DOHH2 (cell line): Measurements from ENCODE around the gene TTC7B.

Source experiments
- H3F3A ChIP-seq: fragments of 200-600 bp; sonication (generic), shearing (Covaris generic); 2 replicates; pipeline ENCODE4 v1.6.0; 2016; ENCODE audit warnings: antibody characterized with exemption, mild to moderate bottlenecking; ENCODE audit not compliant: control insufficient read depth, insufficient read depth
- H3K27ac ChIP-seq: fragments of 200-600 bp; sonication (generic); 2 replicates; pipeline ENCODE4 v1.5.1; 2014; ENCODE audit warnings: low read depth, mild to moderate bottlenecking, low read length, moderate library complexity
- H3K27me3 ChIP-seq: fragments of 200-600 bp; sonication (generic); 2 replicates; pipeline ENCODE4 v1.6.1; 2014; ENCODE audit warnings: mild to moderate bottlenecking, low read length, mixed read lengths; ENCODE audit not compliant: control insufficient read depth
- H3K36me3 ChIP-seq: fragments of 200-600 bp; sonication (generic); 2 replicates; pipeline ENCODE4 v1.6.1; 2014; ENCODE audit warnings: mild to moderate bottlenecking, low read length, moderate library complexity, mixed read lengths; ENCODE audit not compliant: control insufficient read depth
- H3K4me1 ChIP-seq: fragments of 200-600 bp; sonication (generic); 2 replicates; pipeline ENCODE4 v1.6.1; 2014; ENCODE audit warnings: mild to moderate bottlenecking, low read length, mixed read lengths; ENCODE audit not compliant: control insufficient read depth
- H3K4me2 ChIP-seq: fragments of 200-600 bp; sonication (generic); 2 replicates; pipeline ENCODE4 v1.6.0; 2014; ENCODE audit warnings: mild to moderate bottlenecking, low read length, moderate library complexity
- H3K4me3 ChIP-seq: fragments of 200-600 bp; sonication (generic); 2 replicates; pipeline ENCODE4 v1.5.1; 2014; ENCODE audit warnings: mild to moderate bottlenecking, low read length, mixed read lengths
- H3K79me2 ChIP-seq: fragments of 200-600 bp; sonication (generic); 2 replicates; pipeline ENCODE4 v1.6.1; 2014; ENCODE audit warnings: mild to moderate bottlenecking, low read length, mixed read lengths; ENCODE audit not compliant: control insufficient read depth
- H3K9me2 ChIP-seq: fragments of 200-600 bp; sonication (generic); replicated peaks from 2 replicates; pipeline ENCODE4 v1.6.1; 2014; ENCODE audit warnings: mild to moderate bottlenecking, low read length, mixed read lengths; ENCODE audit not compliant: control insufficient read depth
- H3K9me3 ChIP-seq: fragments of 200-600 bp; sonication (generic); 2 replicates; pipeline ENCODE4 v1.6.1; 2014; ENCODE audit warnings: antibody characterized with exemption, low read length, mixed read lengths; ENCODE audit not compliant: control insufficient read depth, insufficient read depth
- H4K20me1 ChIP-seq: fragments of 200-600 bp; sonication (generic); 2 replicates; pipeline ENCODE4 v1.6.0; 2014; ENCODE audit warnings: low read depth, mild to moderate bottlenecking, antibody characterized with exemption, low read length, moderate library complexity; ENCODE audit not compliant: control insufficient read depth, insufficient read depth
- EZH2phosphoT487 ChIP-seq: fragments of 200-600 bp; sonication (generic); IDR thresholded peaks from 2 replicates; pipeline ENCODE4 v1.6.1; 2017; ENCODE audit warnings: borderline replicate concordance, mild to moderate bottlenecking, antibody characterized with exemption, low read length, moderate library complexity, mixed read lengths
- TF ChIP-seq, protein P1 (sequence below): fragments of 200-600 bp; sonication (generic); IDR thresholded peaks from one replicate; pipeline ENCODE4 v1.5.1; 2014; ENCODE audit warnings: antibody characterized with exemption, mild to moderate bottlenecking, low read depth, low read length; ENCODE audit not compliant: poor library complexity, severe bottlenecking

TTC7B gene

DNA sequence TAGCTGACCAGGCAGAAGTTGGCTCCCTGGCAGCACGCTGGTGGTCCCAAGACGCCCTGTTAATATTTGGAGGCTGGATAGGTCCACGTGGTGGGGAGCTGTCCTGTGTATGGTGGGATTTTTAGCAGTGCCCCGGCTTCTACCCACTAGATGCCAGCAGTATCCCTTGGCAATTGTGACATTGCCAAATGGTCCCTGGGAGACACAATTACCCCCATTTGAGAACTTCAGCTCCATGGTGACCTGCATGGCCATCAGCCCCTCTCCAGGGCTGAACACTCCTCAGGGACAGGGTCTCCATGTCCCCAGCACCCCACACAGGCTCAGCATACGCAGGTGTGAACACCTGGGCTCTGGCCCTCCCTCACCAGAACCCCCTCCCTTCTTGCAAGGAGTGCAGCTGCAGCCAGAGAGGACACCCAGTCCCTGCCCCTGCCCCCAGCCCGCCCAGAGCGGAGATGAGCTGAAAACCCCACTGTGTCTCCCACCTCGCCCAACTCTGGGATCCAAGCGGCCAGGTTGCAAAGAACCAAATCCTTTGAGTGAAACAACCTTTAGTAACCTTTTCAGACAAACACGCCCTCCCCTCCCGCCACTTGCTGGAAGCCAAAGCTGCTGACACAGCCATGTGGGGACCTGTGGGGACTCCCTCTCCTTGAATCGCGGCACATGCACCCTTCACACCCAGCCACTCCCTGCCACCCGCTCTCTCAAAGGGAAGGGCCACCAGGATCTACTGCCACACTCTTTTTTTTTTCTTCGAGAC, 299.0 kb downstream of the TTC7B start:
- no peaks in the 10 kb centered on the region for H3K9me3 ChIP-seq
- no peaks in the 10 kb centered on the region for H3K36me3 ChIP-seq
- no peaks in the 10 kb centered on the region for H3K9me2 ChIP-seq
- H4K20me1 ChIP-seq: no peaks in the 10 kb centered on the region
- H3K4me1 ChIP-seq: no peaks in the 10 kb centered on the region
- TF ChIP-seq, protein P1, sequence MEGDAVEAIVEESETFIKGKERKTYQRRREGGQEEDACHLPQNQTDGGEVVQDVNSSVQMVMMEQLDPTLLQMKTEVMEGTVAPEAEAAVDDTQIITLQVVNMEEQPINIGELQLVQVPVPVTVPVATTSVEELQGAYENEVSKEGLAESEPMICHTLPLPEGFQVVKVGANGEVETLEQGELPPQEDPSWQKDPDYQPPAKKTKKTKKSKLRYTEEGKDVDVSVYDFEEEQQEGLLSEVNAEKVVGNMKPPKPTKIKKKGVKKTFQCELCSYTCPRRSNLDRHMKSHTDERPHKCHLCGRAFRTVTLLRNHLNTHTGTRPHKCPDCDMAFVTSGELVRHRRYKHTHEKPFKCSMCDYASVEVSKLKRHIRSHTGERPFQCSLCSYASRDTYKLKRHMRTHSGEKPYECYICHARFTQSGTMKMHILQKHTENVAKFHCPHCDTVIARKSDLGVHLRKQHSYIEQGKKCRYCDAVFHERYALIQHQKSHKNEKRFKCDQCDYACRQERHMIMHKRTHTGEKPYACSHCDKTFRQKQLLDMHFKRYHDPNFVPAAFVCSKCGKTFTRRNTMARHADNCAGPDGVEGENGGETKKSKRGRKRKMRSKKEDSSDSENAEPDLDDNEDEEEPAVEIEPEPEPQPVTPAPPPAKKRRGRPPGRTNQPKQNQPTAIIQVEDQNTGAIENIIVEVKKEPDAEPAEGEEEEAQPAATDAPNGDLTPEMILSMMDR: no peak
- no peak for TF ChIP-seq EZH2phosphoT487
- no peaks in the 10 kb centered on the region for H3K79me2 ChIP-seq
- no peak overlapping the region for H3K4me2 ChIP-seq
- no peak overlapping the region for H3K4me3 ChIP-seq
- H3F3A ChIP-seq: no peaks in the 10 kb centered on the region
- no peaks in the 10 kb centered on the region for H3K27me3 ChIP-seq
- H3K27ac ChIP-seq: no peak overlapping the region

GRCh38 chr14:90514566-90514965, 301.7 kb downstream of the TTC7B start:
- no peak overlapping the region for H3K4me2 ChIP-seq
- H3K9me3 ChIP-seq: no peaks in the 10 kb centered on the region
- no peaks in the 10 kb centered on the region for H3K4me1 ChIP-seq
- H3K4me3 ChIP-seq: no peak overlapping the region
- no peak overlapping the region for H3K27ac ChIP-seq
- TF ChIP-seq, protein P1: no peak
- TF ChIP-seq EZH2phosphoT487: no peak
- H4K20me1 ChIP-seq: no peaks in the 10 kb centered on the region
- H3K9me2 ChIP-seq: no peaks in the 10 kb centered on the region
- no peaks in the 10 kb centered on the region for H3F3A ChIP-seq
- no peaks in the 10 kb centered on the region for H3K27me3 ChIP-seq
- H3K79me2 ChIP-seq: no peaks in the 10 kb centered on the region
- no peaks in the 10 kb centered on the region for H3K36me3 ChIP-seq

GRCh38 chr14:90514015-90514398, 302.2 kb downstream of the TTC7B start:
- Histone ChIP-seq H4K20me1 (no peaks in the 10 kb centered on the region), H3K9me3 (no peaks in the 10 kb centered on the region), H3K9me2 (no peaks in the 10 kb centered on the region), H3K27me3 (no peaks in the 10 kb centered on the region), H3K4me2 (no peak overlapping the region), H3K79me2 (no peaks in the 10 kb centered on the region), H3K4me1 (no peaks in the 10 kb centered on the region), H3K27ac (no peak overlapping the region), H3F3A (no peaks in the 10 kb centered on the region), H3K4me3 (no peak overlapping the region), H3K36me3 (no peaks in the 10 kb centered on the region)
- no peak for TF ChIP-seq EZH2phosphoT487
- TF ChIP-seq, protein P1: no peak
